Islet precursor cell (in vitro differentiated cells): ENCODE data around the gene ETV6.

ENCODE experiments used
- DNase-seq: peaks from one replicate; pipeline ENCODE4 v3.0.0-alpha.2; 2018

ETV6 gene

GRCh38 chr12:11812586-11813437 lies 163.3 kb downstream of the ETV6 start:
- peak; percentile 94 for DNase-seq

DNA sequence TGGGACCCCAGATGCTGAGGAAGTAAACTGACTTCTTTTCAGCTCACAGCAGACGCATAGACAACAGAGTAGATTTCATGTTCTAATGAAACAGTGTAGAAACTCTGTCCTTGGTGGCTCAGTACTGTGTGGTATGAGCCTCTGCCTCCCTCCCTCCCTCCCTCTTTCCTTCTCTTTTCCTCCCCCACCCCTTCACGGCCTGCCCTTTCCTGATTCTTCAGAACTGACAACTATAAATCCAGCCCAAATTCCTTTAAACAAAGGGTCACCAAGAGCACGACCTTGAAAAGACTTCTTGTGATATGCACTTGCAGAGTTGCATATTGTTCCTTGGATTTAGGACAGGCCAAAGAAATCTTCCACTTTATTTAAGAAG lies 164.0 kb downstream of the ETV6 start:
- no peak for DNase-seq

- DNase-seq: peak; percentile 88
Observed at GRCh38 chr12:11814374-11814773, 164.9 kb downstream of the ETV6 start.

DNA sequence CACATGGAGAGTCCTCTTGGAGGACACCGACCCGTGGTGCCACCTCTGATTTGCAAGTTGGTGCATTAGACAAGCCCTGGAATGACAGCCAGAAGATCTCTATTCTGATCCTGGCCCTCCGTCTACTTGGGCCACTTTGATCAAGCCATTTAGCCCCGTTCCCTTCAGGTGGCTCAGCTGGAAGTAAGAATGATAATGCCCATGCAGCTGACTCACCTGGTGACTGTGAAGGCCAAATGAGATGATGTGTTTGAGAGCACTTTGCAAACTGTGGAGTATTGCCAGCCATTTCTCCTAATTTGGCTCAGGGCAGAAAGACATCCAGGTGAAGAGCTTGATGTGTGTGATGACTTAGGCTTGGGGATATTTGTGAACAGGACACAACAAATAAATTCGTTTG lies 165.9 kb downstream of the ETV6 start:
- DNase-seq: no peak

GRCh38 chr12:11819643-11820042 lies 170.2 kb downstream of the ETV6 start:
- DNase-seq: peak; percentile 14

DNA sequence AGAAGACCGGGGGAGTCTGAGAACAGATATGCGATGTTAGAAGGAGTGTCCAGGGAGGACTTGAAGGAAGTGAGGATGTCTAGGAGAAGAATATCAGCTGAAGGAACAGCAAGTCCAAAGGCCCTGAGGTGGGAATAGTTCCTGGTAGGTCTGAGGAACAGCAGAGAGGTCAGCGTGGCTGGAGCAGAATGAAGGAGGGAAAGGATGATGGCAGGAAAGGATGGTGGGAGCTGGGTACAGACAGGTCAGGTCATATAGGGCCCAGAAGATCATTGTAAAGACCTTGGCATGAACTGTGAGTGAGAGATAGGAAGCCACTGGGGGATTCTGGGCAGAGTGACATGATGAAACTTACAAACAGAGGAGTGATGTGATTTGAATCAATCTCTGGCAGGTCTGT lies 171.0 kb downstream of the ETV6 start:
- DNase-seq: no peak

GRCh38 chr12:11821386-11822080 lies 172.1 kb downstream of the ETV6 start:
- DNase-seq: no peak

- DNase-seq: no peak
Observed at GRCh38 chr12:11822081-11822834, 172.8 kb downstream of the ETV6 start.

DNA sequence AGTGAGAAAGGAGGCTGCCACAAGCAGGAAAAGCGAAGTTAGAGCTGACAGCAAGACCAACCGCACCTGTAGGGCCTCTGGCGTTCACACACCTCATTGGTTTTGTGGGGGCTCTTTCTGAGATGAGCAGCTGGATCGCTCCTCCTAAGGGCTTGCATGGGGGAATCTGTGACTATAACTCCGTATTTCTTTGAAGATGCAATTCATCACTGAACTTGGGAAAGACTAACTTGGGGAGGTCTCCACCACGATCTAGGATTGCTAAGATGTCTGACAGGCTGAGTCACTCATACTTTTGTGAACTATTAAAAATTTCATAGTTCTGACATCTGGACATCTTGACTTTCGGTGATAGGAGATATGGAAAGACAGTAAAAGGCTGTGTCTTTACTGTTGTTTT lies 173.6 kb downstream of the ETV6 start:
- no peak for DNase-seq

GRCh38 chr12:11823593-11823992 lies 174.1 kb downstream of the ETV6 start:
- no peak for DNase-seq

DNA sequence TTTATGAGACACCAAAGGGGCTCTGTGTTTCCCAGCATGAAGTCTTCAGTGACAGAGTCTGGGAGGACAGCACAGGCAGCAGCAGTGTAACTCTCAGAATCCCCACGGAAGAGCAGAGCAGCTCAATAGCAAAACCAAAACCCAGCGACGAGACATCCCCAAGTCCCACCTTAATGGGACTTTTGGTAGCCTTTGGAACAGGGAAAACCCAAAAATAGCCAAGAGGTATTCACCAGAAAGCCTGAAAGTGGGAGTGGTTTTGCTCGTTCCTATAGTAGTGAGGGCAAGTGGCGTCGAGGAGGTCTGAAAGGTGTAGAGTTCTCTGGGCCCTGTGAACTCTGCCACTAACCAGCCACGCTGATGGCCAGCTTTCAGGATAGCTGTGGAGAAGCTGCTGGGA lies 174.6 kb downstream of the ETV6 start:
- peak; percentile 35 for DNase-seq

- DNase-seq: no peak
Observed at GRCh38 chr12:11824736-11825135, 175.3 kb downstream of the ETV6 start.

DNA sequence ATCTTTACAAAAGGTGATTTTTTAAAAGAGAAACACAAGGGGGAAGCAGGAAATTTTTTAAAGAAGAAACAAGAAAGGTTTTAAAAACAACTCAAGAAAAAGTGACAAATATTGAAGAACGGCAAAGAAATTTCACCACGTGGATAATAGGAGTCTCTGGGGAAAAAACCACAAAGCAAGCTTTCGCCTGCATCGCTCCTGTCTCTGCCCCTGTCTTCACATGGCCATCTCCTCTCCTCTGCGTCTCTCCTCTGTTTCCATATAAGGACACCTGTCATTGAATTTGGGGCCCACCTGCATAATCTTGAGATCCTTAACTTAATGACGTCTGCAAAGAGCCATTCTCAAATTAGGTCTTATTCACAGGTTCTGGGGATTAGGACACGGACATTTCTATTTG lies 175.8 kb downstream of the ETV6 start:
- DNase-seq: peak; percentile 52

- no peak for DNase-seq
Observed at GRCh38 chr12:11826574-11826973, 177.1 kb downstream of the ETV6 start.

DNA sequence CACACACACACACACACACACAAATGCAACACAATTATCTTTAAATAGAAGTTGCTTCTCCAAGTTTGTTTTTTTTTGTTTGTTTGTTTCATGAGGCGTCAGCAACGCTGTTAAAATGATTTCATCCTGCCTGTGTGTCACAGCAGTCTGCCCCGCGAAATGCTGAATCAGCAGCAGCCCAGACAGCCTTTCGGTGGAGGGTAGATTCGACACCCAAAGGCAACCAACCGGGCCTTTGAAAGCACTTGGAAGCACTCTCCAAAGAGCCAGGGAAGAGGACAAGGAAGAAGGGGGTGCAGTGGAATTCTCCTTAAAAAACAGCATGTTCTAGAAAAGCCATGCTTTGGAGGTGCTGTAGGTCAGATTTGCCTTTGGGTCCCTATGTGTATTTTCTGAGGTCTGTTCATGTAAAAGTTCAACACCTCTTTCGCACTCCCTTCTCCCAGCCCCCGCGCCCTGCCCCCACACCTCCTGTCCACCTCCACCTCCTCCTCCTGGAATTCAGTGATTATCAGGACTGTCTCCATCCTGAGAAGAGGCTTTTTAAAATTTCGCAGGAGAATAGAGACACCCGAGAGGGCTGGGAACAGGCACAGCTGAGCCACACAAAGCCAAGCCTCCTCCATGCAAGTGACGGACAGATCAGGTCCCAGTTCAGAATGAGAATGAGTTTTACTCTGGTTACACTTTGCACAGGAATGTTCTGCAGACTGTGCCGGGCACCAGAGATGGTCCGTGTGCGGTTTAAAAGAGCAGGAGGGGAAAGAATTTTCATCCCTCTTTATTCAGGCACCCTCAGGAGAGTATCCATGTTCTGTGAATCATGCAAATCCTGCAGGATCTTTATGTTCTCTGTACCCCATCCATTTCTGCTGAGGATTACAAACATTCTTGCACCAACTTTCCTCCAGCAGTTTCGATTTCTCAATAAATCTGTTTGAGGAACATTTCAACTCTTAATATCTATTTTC lies 177.9 kb downstream of the ETV6 start:
- peak; percentile 87 for DNase-seq

GRCh38 chr12:11829764-11830194 lies 180.3 kb downstream of the ETV6 start:
- no peak for DNase-seq

- no peak for DNase-seq
Observed at GRCh38 chr12:11830307-11830801, 180.9 kb downstream of the ETV6 start.

DNA sequence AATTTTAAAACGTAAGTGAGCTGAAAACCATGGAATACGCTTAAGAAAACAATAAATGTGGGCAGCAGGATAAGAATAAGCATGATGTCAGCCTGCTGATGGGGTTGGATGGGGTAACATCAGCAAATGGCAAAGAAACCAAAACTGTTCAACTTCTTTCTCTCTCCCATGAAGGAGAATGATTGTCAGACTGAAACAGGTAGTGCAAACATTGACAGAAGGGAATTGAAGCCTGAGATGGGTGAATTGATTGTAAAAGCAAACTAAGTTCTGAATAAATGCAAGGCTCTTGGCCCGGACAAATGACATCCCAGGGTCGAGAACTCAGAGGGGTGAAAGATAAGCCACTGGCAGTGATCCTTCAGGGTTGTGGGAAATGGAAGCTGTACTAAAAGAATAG lies 182.6 kb downstream of the ETV6 start:
- DNase-seq: no peak

DNA sequence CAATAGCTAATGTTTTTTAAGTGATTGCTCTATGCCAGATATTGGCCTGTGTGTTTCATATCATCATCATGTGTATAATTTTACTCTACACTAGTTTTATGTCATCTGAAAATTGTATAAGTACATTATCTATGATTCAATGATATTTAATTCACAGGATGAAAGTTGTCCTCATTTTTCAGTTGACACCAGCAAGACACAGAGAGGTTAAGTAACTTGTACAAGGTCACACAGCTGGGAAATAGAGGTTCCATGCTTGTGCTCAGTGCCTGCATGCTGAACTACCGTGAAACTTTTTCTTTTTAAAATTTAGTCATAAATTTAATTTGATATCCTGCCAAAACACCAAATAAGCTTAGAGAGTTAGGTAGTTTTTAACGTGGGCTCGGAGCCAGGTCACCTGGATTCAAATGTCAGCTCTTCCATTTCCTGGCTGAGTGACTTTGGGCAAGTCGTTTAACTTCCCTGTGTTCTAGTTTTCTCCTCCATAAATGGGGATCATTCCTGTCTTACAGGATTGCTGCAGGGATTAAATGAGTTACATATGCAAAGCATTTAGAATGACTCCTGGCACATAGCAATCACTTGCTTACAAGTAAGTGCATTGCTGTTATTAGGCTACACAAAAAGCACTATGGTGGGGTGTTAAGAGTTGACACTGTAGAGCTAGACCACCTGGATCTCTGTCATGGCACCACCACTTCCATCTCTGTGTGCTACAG lies 183.9 kb downstream of the ETV6 start:
- no peak for DNase-seq

GRCh38 chr12:11834104-11834812 lies 184.8 kb downstream of the ETV6 start:
- no peak for DNase-seq

GRCh38 chr12:11834931-11835330 lies 185.5 kb downstream of the ETV6 start:
- DNase-seq: no peak
